Thoracic aorta (tissue), 2 donors: ENCODE measurements around the gene DBP. TPM values are rescaled to one million over a fixed set of nuclear protein-coding genes. Genes with fewer than 3 reads are reported as not detected.
"Not testable (repeated sequence)": the region's sequence is repeated elsewhere in the genome, so short reads cannot be mapped to it uniquely, and the experiment has no call there.

Experiments
- ATAC-seq: fragments of 150-250 bp; one replicate; pipeline ENCODE4 v1.8.0; 2017; ENCODE audit warnings: low read depth; ENCODE audit not compliant: insufficient number of reproducible peaks, low FRiP score
- DNase-seq: peaks from one replicate; pipeline ENCODE4 v3.0.0-alpha.2; 2020; ENCODE audit warnings: low spot score
- H3K27ac ChIP-seq, 2 donors: fragments of 200-600 bp; sonication (generic); 1 replicate in 1 of 2; 2 replicates in 1 of 2; pipeline ENCODE4 v1.5.1; 2016; ENCODE audit warnings: mild to moderate bottlenecking in 2 of 2, moderate library complexity in 2 of 2
- H3K27me3 ChIP-seq: fragments of 200-600 bp; sonication (generic); replicated peaks from 2 replicates; pipeline ENCODE4 v1.6.0; 2016; ENCODE audit warnings: mild to moderate bottlenecking; ENCODE audit not compliant: insufficient read depth
- H3K36me3 ChIP-seq: fragments of 200-600 bp; sonication (generic); one replicate; pipeline ENCODE4 v1.5.1; 2016
- H3K4me1 ChIP-seq, 2 donors: fragments of 200-600 bp; sonication (generic); 1 replicate in 1 of 2; 2 replicates in 1 of 2; pipeline versions ENCODE4 v1.5.1 to v1.6.0; 2016; ENCODE audit warnings: low read depth in 2 of 2, mild to moderate bottlenecking in 1 of 2; ENCODE audit not compliant: control insufficient read depth in 1 of 2
- H3K4me3 ChIP-seq: fragments of 200-600 bp; sonication (generic); 2 replicates; pipeline ENCODE4 v1.5.1; 2016; ENCODE audit warnings: mild to moderate bottlenecking
- H3K9me3 ChIP-seq: fragments of 200-600 bp; sonication (generic); 2 replicates; pipeline ENCODE4 v1.5.1; 2016
- total RNA-seq, 2 donors: library from RNA; depleted of rRNA; stranded (reverse); fragments of >200 nt; gene quantifications; one replicate each; pipeline versions ENCODE4 v1.1.0 to v1.2.3, GENCODE V29; 2016
- TF ChIP-seq, protein P1 (sequence below): fragments of 200-600 bp; sonication (generic); IDR thresholded peaks from one replicate; pipeline ENCODE4 v1.5.1; 2019; ENCODE audit warnings: antibody characterized with exemption

Gene DBP
- total RNA-seq, 2 donors from 2014 or later, result 3.9 to 15.0 TPM

DNA sequence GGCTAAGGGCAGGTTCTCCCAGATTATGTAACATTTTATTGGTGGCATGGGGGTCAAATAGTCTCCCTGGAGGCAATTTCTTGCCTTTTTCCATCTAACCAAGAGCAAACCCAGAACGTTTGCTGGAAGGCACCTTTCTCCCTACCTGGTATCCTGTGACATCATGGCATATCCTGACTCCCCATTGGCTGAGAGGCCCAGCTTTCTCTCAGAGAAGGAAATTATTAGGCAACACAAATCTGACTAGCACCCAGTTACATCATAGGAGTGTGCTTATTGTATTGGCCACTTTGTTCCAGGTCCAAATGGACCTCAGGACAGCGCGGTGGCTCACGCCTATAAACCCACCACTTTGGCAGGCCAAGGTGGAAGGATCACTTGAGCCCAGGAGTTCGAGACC, 22.6 kb upstream of the DBP start:
- DNase-seq (no peak), ATAC-seq (no peak)
- TF ChIP-seq, protein P1, sequence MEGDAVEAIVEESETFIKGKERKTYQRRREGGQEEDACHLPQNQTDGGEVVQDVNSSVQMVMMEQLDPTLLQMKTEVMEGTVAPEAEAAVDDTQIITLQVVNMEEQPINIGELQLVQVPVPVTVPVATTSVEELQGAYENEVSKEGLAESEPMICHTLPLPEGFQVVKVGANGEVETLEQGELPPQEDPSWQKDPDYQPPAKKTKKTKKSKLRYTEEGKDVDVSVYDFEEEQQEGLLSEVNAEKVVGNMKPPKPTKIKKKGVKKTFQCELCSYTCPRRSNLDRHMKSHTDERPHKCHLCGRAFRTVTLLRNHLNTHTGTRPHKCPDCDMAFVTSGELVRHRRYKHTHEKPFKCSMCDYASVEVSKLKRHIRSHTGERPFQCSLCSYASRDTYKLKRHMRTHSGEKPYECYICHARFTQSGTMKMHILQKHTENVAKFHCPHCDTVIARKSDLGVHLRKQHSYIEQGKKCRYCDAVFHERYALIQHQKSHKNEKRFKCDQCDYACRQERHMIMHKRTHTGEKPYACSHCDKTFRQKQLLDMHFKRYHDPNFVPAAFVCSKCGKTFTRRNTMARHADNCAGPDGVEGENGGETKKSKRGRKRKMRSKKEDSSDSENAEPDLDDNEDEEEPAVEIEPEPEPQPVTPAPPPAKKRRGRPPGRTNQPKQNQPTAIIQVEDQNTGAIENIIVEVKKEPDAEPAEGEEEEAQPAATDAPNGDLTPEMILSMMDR, result no peak
- Histone ChIP-seq H3K9me3 (no peaks in the 10 kb centered on the region), H3K36me3 (no peaks in the 10 kb centered on the region), H3K4me1 (peaks cover 0 to 6% of the 10 kb centered on the region in 2 donors), H3K4me3 (no peak overlapping the region), H3K27ac (no peak overlapping the region), H3K27me3 (no peaks in the 10 kb centered on the region)

DNA sequence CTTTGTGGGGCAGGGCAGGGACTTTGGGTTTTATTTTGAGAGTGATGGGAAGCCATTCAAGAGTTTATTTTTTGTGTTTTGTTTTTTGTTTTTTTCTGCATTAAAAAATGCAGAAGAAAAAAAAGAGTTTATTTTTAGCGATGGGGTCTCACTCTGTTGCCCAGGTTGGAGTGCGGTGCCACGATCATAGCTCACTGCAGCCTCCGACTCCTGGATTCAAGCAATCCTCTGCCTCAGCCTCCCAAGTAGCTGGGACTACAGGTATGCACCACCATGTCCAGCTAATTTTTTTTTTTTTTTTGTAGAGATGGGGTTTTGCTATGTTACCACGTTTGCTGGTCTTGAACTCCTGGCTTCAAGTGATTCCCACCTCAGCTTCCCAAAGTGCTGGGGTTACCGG, 21.3 kb upstream of the DBP start:
- Histone ChIP-seq H3K36me3 (no peaks in the 10 kb centered on the region), H3K9me3 (no peaks in the 10 kb centered on the region), H3K27ac (no peak overlapping the region), H3K4me1 (peaks cover 0 to 6% of the 10 kb centered on the region in 2 donors), H3K27me3 (no peaks in the 10 kb centered on the region), H3K4me3 (no peak overlapping the region)
- DNase-seq (no peak), ATAC-seq (no peak)
- TF ChIP-seq, protein P1, result no peak

DNA sequence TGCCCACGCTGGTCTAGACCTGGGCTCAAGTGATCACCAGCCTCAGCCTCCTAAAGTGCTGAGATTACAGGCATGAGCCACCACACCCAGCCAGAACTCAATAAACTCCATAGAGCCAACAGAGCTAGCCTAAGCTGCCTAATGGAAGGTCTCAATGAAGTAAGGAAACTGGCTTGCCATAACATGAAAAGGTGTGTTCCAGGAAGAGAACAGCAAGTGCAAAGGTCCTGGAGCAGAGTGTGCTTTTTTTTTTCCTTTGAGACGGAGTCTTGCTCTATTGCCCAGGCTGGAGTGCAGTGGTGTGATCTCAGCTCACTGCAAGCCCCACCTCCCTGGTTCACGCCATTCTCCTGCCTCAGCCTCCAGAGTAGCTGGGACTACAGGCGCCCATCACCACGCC, 20.6 kb upstream of the DBP start:
- not testable (repeated sequence) for DNase-seq, H3K9me3 ChIP-seq, H3K36me3 ChIP-seq, H3K4me1 ChIP-seq, H3K4me3 ChIP-seq, H3K27me3 ChIP-seq, ATAC-seq, H3K27ac ChIP-seq

DNA sequence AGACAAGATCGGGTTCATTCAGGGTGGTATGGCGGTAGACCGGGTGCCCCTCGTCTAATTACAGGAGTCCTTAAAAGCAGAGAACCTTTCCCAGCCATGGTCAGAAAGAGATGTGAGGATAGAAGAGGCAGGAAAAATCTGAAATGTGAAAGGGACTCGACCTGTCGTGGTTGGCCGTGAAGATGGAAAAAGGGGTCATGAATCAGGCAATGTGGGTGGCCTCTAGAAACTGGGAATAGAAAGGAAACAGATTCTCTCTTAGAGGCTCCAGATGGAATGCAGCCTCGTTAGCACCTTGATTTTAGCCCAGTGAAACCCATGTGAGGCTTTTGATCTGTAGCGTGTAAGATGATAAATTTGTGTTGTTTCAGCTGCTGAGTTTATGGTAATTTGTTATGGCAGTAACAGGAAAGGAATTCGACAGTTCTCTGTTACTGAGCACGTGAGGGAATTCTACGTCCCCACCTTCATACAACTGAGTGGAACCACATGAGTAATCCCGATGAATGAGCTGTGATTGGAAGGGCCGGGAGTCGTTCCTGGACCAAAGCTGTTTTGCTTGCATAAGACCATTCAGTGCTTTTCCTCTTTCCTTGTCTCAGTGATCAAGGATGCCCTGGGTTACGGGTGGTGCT, 19.8 kb upstream of the DBP start:
- ATAC-seq, result no peak
- DNase-seq, result no peak
- Histone ChIP-seq H3K9me3 (no peaks in the 10 kb centered on the region), H3K27ac (no peak overlapping the region), H3K36me3 (no peaks in the 10 kb centered on the region), H3K4me3 (no peak overlapping the region), H3K27me3 (no peaks in the 10 kb centered on the region), H3K4me1 (peaks cover 0 to 6% of the 10 kb centered on the region in 2 donors)
- TF ChIP-seq, protein P1, result no peak

DNA sequence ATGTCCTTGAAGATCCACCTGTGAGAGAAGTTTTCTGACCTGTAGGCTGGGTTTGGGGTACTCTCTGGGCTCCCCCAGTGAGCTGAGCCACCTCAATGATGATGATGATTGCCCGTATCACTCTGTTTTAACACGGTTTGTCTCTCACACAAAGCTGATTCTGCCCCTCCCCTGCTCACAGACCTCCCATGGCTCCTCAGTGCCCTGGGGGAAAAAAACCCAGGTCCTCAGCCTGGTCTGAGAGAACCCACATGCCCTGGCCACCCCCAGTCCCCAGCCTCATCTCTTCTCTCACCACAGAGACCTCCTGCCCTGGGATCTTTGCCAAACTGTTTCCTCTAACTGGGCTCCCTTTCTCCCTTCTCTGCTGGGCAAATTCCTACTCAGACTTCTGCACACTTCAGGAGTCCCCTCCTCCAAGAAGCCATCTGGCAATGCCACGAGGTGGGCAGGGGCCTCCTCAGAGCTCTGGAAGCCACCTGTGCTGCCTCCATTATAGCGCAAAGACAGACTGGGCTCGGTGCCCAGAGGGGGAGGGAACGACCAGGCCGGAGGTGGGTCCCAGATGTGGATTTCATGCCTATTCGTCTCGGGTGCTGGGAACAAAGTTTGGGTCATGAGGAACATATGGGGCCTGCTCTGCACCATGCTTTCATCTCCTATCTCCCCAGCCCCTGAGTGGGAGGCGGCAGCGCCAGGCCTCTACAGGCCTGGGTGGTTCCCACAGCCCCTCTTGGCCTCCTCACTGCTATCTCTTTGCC, 17.3 kb upstream of the DBP start:
- Histone ChIP-seq H3K36me3 (no peaks in the 10 kb centered on the region), H3K27me3 (no peaks in the 10 kb centered on the region), H3K9me3 (no peaks in the 10 kb centered on the region), H3K4me1 (no peaks in the 10 kb centered on the region), H3K27ac (no peak overlapping the region), H3K4me3 (no peak overlapping the region)
- ATAC-seq, result no peak
- no peak for DNase-seq
- TF ChIP-seq, protein P1, result no peak
